ENCODE results near the gene PACRG.

DNA sequence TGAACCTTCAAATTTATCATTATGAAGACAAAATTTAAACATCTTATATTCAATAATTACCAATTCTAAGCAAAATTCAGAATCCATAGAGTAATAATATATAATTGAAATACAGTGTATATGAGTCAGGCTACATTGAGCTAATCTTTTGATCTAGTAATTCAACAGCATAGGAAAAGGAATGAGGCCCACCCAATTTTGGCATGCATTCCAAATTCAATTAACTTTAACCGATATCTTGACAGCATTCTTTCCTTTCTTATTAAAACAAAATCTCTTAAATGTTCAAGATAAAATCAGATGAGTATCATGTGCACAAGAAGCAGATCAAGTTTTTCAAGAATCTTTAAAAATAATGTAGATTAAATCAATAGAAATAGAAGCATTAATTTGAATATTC lies 553.9 kb downstream of the PACRG start:
- no peak for TF ChIP-seq EP300 (IDR thresholded peaks at IDR 0.05; ENCODE audit: borderline replicate concordance)
- TF ChIP-seq EGR1 (IDR thresholded peaks at IDR 0.05): no peak
- TF ChIP-seq CEBPB (IDR thresholded peaks at IDR 0.05): no peak

Data from Ishikawa (cell line).